GM13976 (cell line): Measurements from ENCODE around the gene PBRM1.

ENCODE experiments used
- DNase-seq: peaks from one replicate; pipeline ENCODE4 v3.0.0; 2012; ENCODE audit warnings: low spot score
- in situ Hi-C: fragments of 300-500 bp; cut with MboI; formaldehyde crosslinking; loops from one replicate; pipeline ENCODE4 v1.12.0; 2022; ENCODE audit warnings: low sequenced_read_pairs, mixed read lengths, inconsistent platforms; ENCODE audit not compliant: unreplicated experiment
- TF ChIP-seq, protein P1 (sequence below): IDR thresholded peaks from 2 replicates; pipeline ENCODE4 v1.5.1; 2012; ENCODE audit warnings: borderline replicate concordance, mild to moderate bottlenecking; ENCODE audit not compliant: insufficient read depth; ENCODE audit errors: extremely low read depth, missing control alignments, control extremely low read depth

PBRM1 gene

DNA sequence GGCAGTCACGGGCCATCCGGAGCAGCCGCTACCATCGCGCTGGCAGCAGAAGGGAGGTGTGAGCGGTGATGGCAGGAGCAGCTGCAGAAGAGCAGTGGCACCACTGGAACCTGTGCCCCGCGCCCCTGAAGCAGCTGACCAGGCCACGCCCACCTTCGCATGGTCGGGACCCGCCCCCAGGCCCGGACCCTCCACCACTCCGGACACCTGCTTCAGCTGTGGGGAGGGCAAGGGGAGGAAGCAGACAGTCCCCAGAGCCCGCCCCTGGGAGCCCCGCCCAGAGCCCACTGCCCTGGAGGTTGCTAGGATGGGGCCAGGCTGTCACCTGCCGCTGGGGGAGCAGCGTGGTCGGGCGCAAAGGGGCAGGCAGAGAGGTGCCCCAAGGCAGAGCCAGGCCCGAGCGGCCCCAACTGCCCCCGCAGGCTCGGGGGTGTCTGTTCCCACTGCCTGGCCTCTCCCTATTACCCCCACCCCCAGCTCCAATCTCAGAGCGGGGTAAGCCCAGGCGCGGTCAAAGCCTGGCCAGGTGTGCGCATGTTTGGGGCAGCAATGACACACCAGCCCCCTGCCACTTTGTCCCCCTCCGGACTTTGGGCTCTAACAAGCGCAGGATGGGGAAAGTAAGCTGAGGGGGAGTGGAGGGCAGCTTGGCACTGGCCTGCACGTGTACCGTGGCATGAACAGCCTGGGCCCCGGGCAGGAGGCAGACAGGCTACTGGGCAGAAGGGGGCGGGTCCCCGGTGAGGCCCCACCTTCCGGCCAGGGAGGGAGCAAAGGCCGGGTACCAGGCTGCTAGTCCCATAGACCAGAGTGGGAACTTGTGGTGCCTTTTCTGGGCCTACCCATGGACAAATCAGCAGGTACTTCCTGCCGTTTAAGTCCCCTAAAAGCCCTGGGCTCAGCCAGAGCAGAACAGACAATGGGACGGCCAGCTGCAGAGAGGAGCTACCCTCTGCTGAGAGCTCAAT is 28.9 kb upstream of the PBRM1 start:
- TF ChIP-seq, protein P1, sequence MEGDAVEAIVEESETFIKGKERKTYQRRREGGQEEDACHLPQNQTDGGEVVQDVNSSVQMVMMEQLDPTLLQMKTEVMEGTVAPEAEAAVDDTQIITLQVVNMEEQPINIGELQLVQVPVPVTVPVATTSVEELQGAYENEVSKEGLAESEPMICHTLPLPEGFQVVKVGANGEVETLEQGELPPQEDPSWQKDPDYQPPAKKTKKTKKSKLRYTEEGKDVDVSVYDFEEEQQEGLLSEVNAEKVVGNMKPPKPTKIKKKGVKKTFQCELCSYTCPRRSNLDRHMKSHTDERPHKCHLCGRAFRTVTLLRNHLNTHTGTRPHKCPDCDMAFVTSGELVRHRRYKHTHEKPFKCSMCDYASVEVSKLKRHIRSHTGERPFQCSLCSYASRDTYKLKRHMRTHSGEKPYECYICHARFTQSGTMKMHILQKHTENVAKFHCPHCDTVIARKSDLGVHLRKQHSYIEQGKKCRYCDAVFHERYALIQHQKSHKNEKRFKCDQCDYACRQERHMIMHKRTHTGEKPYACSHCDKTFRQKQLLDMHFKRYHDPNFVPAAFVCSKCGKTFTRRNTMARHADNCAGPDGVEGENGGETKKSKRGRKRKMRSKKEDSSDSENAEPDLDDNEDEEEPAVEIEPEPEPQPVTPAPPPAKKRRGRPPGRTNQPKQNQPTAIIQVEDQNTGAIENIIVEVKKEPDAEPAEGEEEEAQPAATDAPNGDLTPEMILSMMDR = no peak
- in situ Hi-C loops = no loop called here
- no peak for DNase-seq

DNA sequence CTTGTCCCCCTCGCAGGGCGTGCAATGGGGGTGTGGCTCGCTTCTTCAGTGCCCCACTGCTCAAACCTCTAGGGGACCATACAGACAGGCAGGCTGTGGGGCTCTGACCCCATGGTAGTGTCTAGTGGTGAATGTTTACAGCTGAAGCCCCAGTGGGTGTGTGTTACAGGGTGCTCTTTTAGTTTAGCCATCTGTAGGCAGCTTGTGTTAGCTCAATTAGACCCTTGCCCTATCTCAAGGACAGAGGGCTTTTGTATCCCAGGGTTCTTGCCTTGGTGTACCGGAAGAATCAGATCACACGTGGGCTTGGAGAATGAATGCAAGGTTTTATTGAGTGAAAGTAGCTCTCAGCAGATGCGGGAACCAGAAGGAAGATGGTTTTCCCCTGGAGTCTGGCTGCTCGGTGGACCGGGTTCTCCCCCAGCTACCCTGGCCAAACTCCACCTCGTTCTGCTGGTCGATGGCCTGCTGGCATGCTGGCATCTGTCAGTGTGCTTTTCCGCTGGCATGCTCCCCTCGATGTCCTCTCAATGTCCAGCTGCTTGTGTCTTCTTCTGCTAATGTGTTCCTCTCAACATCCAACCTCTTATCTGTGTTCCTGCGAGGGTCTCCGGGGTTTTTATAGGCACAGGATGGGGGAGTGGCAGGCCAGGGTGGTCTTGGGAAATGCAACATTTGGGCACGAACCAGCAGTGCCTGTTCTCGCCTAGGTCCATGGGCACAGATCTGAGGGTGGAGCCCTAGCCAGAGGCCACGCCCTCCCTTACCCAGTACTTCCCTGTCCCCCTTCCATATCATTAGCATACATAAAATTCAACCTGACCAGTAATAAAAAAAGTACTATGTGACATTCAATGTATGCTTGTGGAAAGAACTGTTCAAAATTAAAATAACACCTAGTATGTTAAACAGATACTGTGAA is 26.8 kb upstream of the PBRM1 start:
- no peak for DNase-seq
- in situ Hi-C loops = no loop called here
- TF ChIP-seq, protein P1 = no peak

DNA sequence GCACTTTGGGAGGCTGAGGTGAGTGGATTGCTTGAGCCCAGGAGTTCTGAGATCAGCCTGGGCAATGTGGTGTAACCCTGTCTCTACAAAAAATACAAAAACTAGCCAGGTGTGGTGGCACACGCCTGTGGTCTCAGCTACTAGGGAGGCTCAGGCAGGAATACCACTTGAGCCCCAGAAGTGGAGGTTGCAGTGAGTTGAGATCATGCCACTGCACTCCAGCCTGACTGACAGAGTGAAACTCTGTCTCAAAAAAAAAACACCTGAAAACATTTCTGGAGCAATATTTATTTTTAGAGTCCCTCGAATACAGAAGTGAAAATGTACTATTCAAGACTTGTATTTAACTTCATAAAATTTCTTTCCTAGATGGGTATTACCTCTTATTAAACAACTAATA is 24.8 kb upstream of the PBRM1 start:
- DNase-seq = peak; percentile 45
- in situ Hi-C loops = no loop called here
- TF ChIP-seq, protein P1 = no peak

DNA sequence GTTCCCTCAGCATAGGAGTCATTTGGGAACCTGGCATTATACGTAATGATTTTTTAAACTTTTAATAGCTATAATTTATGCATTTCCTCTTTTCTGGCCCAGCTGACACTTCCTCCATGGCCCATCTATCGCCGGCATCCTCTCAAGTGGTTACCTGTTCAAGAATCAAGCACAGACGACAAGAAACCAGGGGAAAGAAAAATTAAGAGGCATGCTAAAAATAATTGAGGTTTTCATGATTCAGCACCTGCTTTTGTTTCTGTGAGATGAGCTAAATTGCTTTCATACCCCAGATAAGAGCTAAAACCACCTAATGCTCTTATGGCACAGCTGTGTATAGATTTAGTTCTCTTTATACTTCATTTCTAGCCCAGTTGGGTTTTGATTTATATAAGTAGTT is 21.9 kb upstream of the PBRM1 start:
- TF ChIP-seq, protein P1 = no peak
- in situ Hi-C loops = no loop called here
- peak; percentile 51 for DNase-seq

DNA sequence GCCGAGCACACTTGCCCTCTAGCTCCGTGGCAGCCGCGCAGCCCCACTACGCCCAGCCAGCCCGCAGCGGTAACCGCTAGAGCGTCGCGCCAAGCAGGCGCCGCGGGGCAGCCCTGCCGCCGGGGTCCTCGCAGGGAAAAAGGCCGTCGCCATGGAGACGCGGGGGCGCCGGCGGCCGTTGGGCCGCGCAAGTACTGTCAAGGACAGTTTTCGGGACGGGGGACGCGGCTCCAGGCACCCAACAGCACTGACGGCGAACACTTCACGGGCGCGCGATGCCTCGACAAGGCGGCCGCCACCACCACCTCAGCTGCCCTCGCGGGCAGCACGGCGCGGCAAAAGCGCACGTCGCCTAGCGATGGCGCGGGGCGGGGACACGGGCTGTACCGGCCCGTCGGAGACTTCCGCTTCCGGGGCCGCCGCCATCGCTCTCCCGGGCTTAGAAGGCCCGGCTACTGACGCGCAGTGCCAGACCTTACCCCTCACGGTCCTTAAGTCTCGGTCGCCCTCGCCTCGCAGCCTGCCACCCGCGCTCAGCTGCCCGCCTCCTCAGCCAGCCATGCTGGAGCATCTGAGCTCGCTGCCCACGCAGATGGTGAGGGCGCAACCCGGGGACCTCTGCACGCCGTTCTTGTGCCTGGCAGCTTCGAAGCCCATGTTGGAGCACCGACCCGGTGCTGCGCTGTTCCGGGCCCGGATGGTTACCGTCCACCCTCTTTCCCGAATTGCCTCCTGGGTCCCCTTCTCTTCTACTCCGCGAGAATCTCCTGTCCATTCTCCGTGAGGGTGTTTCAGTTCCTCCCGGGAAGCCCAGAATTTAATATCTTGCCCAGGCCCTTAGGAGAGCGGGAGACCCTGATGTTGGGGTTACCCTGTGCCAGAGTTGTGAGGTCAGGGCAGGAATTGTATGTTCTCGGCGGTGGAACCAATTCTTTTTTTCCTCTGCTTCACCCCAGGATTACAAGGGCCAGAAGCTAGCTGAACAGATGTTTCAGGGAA is 20.3 kb upstream of the PBRM1 start, which contains the start of the genes GLT8D1 and SPCS1:
TSS of gene GLT8D1 (minus strand) at position 104 of the 999 bp plus-strand sequence. CDS start 5,331 bp downstream, outside the sequence.
TSS of gene SPCS1 (plus strand) at position 419 of the 999 bp plus-strand sequence. CDS start at position 560, 141 bp downstream.
- TF ChIP-seq, protein P1 = no peak
- peak; percentile 93 for DNase-seq
- in situ Hi-C loops = no loop called here
